Caki2 (cell line): ENCODE results near the gene COX6B1. TPM values are rescaled to one million over a fixed set of nuclear protein-coding genes. Genes with fewer than 3 reads are reported as not detected.
A peak's percentile ranks its signal among the peaks of the same experiment; 100 is the strongest.
"Not testable (repeated sequence)": the region's sequence is repeated elsewhere in the genome, so short reads cannot be mapped to it uniquely, and the experiment has no call there.

Experiments
- DNase-seq: peaks from one replicate; pipeline ENCODE4 v3.0.0-alpha.2; 2015; ENCODE audit warnings: low read depth
- in situ Hi-C: cut with HindIII; loops from 2 replicates; pipeline ENCODE4 v1.10.0; 2016; ENCODE audit warnings: low sequenced_read_pairs, low pct_unique_long_range_greater_than_20kb, mixed read lengths
- total RNA-seq: library from RNA; depleted of rRNA; stranded (reverse); fragments of >200 nt; shearing (Covaris generic); gene quantifications from 2 replicates; pipeline ENCODE4 v1.2.3, GENCODE V29; 2014; ENCODE audit warnings: low replicate concordance

The COX6B1 gene
- total RNA-seq, 1 experiment from 2014 or later: 438 TPM

DNA sequence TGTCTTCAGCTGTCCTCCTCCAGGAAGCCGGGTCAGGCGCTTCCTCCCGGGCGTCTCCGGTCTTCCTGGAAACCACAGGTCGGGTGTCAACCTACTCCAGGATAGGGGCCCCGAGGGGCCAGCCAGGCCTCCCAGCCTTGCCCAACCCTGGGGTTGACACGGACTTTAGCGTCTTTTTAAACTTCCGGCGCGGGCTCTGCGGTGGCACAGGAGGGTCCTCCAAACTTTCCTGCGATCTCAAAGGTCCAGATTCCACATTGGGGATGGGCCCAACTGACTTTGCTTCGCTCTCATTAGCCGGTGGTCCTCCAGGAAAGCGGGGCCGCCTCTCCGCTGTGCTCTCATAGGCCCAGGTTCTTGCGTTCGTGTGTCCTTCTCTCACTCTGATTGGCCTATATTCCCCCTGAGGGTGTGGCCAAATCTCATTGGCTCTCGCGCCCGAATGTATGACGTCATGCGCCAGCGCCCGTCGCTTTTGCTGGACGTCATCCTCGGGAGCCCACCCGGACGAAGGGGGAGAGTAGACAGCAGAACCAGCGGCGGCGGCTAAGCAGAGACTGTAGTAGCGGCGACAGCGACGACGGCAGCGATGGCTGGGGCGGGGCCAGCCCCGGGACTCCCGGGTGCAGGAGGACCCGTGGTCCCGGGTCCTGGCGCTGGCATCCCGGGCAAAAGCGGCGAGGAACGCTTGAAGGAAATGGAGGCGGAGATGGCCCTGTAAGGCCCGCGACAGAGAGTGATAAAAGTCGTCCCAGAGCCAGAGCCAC lies 19.4 kb upstream of the COX6B1 start, which contains the start of gene RBM42:
TSS of gene RBM42 (plus strand) at position 472 of the 767 bp plus-strand sequence. CDS start at position 590, 118 bp downstream.
- DNase-seq: peak; percentile 99
- in situ Hi-C loops: no loop called here

DNA sequence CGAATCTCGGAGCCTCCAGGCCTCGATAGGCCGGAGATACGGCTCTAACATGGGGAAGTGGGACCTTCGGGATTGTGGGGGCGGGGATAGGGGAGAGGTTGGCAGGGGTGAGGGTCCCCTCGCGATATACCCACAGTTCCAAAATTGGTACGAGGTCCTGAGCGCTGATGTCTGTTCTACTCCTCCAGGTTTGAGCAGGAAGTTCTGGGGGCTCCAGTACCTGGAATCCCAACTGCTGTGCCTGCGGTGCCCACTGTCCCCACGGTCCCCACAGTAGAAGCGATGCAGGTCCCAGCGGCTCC lies 18.8 kb upstream of the COX6B1 start:
- in situ Hi-C loops: no loop called here

DNA sequence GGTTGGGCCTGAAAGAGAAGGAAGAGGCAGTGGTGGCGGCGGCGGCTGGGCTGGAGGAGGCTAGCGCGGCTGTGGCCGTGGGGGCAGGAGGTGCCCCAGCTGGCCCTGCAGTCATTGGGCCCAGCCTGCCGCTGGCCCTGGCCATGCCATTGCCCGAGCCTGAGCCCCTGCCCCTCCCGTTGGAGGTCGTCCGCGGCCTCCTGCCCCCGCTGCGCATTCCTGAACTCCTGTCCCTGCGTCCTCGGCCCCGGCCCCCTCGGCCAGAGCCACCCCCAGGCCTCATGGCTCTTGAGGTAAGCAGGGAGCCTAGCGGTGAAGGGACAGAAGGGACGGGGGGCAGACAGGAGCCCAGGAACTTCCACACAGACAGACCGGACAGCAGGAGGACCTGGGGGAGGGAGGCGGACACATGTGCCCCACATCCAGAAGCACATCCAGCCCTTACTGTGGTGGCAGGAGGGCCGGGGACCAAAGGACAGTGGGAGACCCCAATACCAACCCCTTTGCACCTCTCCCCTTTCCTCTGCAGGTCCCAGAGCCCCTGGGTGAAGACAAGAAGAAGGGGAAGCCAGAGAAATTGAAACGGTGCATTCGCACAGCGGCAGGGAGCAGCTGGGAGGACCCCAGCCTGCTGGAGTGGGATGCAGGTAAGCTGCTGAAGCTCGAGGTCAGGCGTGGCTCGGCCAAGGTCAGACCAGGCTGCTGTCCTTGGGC lies 14.2 kb upstream of the COX6B1 start:
- no peak for DNase-seq
- in situ Hi-C loops: no loop called here

More for the DNA sequence above, 18.8 kb upstream of the COX6B1 start:
- DNase-seq: no peak

DNA sequence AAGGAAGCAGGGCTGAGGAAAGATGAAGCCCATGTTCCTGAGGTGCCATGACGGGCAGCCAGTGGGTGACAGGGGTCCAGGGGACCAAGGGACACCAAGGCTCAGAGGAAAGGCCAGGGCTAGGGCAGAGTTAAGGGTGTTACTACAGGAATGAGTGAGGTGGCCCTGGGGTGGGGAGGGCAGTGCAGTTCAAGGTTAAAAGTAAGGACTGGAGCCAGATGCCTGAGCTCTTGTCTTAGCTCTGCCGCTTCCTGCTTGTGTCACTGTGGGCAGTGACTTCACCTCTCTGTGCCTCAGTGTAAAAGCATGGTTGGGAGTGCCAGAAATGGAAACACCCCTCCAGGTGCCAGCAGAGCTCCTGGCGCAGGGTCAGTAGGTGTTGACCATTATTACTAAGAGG lies 11.5 kb upstream of the COX6B1 start:
- no peak for DNase-seq
- in situ Hi-C loops: no loop called here

DNA sequence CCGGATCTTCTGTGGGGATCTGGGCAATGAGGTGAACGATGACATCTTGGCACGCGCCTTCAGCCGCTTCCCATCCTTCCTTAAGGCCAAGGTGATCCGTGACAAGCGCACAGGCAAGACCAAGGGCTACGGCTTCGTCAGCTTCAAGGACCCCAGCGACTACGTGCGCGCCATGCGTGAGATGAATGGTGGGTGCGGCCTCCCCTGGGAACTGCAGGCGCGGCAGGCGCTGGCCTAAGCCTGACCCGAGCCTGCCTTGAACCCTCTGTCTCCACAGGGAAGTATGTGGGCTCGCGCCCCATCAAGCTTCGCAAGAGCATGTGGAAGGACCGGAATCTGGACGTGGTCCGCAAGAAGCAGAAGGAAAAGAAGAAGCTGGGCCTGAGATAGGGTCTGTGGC lies 11.0 kb upstream of the COX6B1 start:
- no peak for DNase-seq
- in situ Hi-C loops: no loop called here

DNA sequence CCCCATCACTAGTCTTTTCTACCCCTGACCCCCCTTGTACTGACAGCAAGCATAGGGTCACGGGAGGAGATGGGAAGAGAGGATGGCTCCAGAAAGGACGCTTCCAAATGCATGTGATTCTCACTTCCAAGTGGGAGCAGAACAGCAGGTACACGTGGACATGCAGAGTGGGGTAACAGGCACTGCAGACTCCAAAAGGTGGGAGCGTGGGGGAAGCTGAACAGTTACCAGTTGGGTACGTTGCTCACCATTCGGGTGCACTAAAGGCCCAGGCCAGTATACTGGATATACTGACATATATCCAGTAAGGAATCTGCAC lies 8.8 kb upstream of the COX6B1 start:
- in situ Hi-C loops: no loop called here
- no peak for DNase-seq

DNA sequence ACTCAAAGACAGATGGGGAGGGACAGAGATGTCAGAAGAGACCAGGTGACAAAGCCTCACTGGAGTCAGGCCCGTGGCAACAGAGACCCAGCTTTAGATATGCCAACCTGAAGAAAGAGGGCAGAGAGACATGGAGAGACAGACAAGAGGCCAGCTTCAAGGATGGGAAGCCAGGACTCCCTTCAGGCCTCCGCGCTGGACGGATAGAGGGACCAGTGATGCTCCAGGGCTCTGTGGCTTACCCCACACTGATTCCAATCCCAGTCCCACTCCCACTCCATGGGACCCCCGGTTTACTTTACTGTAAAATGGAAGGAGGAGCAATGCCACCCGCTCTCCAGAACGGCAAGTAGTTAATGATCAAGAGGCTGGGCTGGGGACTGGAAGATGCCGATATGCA lies 8.3 kb upstream of the COX6B1 start:
- in situ Hi-C loops: no loop called here
- DNase-seq: no peak

DNA sequence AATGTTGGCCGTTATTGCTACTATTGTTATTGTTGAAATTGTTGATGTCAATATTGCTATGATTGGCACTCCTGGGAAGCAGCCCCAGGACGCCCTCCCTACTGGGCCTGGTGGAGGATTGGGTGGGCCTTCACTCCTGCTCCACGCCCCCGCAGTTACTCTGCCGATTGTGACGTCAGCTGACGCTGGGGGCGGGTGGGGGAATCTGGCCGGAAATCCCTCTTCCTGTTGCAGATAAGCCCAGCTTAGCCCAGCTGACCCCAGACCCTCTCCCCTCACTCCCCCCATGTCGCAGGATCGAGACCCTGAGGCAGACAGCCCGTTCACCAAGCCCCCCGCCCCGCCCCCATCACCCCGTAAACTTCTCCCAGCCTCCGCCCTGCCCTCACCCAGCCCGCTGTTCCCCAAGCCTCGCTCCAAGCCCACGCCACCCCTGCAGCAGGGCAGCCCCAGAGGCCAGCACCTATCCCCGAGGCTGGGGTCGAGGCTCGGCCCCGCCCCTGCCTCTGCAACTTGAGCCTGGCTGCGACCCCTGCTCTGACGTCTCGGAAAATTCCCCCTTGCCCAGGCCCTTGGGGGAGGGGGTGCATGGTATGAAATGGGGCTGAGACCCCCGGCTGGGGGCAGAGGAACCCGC lies 6.5 kb upstream of the COX6B1 start, which contains the start of gene ETV2:
TSS of gene ETV2 (plus strand) at position 231 of the 637 bp plus-strand sequence. CDS start 716 bp downstream, outside the sequence.
- in situ Hi-C loops: no loop called here
- no peak for DNase-seq

DNA sequence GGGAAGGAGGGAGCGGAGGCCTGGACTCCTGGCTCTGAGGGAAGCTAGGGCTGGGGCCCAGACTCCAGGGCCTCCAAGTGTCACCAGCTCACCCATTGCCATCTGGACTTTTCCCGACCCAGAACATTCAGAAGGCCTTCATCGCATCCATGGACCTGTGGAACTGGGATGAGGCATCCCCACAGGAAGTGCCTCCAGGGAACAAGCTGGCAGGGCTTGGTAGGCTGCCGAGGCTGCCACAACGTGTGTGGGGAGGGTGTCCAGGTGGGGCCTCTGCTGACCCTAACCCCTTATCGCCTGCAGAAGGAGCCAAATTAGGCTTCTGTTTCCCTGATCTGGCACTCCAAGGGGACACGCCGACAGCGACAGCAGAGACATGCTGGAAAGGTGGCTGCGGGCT lies 5.8 kb upstream of the COX6B1 start:
- DNase-seq: no peak
- in situ Hi-C loops: no loop called here

DNA sequence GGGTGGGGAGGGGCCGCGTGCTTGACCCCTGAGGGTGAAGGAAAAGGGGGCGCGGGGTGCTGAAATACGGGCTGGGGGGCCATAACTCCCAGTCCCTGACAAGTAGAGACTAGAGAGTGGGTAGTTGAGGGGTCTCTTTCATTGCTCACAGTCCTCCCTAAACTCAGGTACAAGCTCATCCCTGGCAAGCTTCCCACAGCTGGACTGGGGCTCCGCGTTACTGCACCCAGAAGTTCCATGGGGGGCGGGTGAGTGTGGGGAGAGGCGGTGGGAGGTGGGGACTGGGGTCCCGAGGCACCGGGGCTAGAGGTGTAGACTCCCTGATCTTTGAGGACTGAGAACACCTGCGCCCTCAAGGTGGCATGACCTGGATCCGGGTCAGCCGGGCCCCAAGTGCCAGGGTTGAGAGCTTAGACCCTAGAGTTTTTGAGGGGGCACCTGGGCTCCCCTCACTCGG lies 5.3 kb upstream of the COX6B1 start:
- in situ Hi-C loops: no loop called here
- no peak for DNase-seq

DNA sequence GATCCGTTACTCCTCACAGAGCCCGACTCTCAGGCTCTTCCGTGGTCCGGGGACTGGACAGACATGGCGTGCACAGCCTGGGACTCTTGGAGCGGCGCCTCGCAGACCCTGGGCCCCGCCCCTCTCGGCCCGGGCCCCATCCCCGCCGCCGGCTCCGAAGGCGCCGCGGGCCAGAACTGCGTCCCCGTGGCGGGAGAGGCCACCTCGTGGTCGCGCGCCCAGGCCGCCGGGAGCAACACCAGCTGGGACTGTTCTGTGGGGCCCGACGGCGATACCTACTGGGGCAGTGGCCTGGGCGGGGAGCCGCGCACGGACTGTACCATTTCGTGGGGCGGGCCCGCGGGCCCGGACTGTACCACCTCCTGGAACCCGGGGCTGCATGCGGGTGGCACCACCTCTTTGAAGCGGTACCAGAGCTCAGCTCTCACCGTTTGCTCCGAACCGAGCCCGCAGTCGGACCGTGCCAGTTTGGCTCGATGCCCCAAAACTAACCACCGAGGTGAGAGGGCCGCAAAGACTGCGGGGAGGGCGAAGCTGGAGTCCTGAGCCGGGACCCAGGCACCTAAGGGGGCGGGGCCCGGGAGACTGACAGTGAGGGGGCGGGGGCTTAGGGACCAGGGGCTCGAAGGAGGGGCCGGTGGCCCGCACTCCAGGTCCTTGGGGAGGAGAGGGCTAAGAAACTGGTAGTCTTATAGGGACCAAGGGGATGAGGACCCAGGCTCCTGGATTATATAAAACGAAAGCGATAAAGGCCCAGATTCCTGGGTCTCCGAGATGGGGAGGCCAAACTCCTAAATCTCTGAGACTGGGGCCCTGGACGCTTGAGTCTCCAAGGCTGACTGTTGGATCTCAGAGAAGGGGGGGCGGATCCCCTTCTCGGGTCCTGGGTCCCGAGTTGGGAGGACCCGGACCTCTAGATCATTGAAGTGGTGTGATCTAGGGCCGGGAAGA lies 4.6 kb upstream of the COX6B1 start:
- peak; percentile 88 for DNase-seq
- in situ Hi-C loops: no loop called here

DNA sequence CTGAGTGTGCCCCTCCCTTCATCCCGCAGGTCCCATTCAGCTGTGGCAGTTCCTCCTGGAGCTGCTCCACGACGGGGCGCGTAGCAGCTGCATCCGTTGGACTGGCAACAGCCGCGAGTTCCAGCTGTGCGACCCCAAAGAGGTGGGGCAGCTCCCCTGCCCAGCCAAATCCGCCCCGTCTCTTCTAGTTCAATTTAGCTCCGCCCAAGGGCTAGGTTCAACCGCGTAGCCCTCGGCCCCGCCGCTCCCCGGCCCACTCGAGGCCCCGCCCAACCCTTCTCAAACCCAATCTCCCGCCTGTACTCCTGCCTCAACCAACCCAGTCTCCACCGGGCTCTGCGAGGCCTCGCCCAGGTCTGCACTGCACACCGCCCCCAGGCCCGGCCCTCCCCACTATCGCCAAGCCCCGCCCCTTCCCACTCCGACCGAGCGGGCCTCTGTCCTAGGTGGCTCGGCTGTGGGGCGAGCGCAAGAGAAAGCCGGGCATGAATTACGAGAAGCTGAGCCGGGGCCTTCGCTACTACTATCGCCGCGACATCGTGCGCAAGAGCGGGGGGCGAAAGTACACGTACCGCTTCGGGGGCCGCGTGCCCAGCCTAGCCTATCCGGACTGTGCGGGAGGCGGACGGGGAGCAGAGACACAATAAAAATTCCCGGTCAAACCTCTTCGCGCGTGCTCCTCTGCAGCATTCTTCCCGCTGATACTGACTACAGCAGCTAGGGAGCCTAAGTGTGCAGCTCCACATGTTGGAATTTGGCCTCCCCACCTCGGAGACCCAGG lies 3.7 kb upstream of the COX6B1 start:
- DNase-seq: peak; percentile 90
- in situ Hi-C loops: no loop called here

DNA sequence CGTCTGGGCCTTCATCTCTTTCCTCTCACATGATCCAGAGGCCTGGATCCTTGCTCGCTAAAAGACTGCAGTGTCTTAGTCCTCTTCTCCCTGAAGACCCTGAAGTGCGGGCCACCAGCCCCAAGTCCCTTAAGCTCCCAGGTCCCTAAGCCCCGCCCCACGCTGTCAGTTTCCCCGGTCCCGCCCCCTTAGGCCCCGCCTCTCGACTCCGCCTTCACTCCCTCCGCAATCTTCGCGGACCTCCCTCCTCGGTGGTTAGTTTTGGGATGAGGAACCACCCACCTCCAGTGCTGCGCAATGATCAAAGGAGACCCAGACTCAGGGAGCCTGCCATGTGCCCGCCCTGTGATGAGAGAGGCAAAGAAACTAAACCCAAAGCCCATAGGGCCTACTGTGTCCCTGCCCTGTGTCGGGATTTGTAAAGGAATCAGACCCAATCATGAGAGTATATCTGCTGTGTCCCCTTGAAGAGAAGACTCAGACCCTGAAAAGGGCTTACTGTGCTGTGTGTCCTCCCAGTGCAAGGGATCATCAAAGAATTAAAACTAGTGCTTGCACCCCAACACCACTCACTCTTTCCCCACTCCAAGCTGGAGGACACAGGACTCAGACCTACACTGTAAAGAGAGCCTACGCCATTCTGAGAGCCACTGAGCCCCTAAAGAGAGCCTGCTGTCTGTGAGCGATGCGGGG lies 3.0 kb upstream of the COX6B1 start:
- peak; percentile 65 for DNase-seq
- in situ Hi-C loops: no loop called here

DNA sequence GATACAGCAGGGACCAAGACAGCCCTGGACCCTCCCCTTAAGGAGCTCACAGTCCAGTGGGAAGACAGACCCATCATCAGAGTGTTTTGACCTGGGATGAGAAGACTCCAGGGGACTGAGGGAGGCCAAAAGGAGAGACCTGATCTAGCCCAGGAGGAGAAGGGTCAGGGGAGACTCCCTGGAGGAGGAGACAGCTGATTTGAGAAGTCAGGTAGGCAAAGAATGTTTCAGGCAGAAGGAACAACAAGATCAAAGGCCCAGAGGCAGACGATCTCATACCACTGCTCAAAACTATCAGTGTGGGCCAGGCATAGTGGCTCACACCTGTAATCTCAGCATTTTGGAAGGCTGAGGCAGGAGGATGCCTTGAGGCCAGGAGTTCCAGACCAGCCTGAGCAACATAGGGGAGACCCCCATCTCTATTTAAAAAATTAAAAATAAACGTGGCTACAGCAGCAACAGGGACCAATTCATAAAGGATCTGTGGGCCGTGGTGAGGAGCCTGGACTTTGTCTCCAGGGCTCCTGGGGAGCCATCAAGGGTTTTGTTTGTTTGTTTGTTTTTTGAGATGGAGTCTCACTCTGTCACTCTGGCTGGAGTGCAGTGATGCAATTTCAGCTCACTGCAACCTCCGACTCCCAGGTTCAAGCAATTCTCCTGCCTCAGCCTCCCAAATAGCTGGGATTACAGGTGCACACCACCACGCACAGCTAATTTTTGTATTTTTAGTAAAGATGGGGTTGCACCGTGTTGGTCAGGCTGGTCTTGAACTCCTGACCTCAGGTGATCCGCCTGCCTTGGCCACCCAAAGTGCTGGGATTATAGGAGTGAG lies 2.2 kb upstream of the COX6B1 start:
- DNase-seq: no peak
- in situ Hi-C loops: no loop called here

DNA sequence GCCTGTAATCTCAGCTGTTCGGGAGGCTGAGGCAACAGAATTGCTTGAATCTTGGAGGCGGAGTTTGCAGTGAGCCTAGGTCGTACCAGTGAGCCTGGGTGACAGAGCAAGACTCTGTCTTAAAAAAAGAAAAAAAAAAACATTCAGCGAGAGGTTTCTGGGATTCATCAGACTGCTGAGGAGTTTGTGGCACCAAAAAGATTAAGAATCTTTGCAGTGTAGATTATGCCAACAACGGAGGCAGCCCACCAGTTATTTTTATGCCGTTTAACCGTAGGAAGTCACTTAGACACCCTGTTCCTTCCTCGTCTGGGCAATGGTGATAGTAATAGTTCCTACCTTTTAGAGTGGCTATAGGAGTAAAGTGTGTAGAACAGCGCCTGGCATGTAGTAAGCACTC lies 2.5 kb downstream of the COX6B1 start:
- in situ Hi-C loops: no loop called here
- DNase-seq: no peak

DNA sequence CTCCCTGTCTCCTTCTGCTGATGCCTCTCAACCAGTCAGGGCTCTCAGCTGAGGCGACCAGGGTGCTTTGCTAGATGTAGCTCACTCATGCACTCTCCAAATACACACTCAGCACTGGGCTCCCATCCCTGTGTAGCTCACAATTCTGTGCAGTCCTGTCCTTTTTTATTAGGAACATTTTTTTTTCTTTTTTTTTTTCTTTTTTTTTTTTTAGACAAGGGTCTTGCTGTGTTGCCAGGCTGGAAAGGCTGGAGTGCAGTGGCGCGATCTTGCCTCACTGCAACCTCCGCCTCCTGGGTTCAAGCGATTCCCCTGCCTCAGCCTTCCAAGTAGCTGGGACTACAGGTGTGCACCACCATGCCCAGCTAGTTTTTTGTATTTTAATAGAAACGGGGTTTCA lies 6.7 kb downstream of the COX6B1 start:
- DNase-seq, in situ Hi-C loops: not testable (repeated sequence)
